ENCODE measurements around the gene SIRT4.

- TF ChIP-seq CTCF (conservative IDR thresholded peaks at IDR 0.05 in 1 of 2, IDR thresholded peaks at IDR 0.05 in 1 of 2; ENCODE audit: extremely low read depth in 1 of 2, insufficient read depth in 1 of 2, low read depth in 1 of 2, low read length in 2 of 2) (no peak), EZH2 (IDR thresholded peaks at IDR 0.05; ENCODE audit: borderline replicate concordance, low read length) (no peak)
Measured at GRCh38 chr12:120284381-120284780, 17.7 kb upstream of the SIRT4 start.
